Measurements from ENCODE around the gene WDR83.
A peak's percentile ranks its signal among the peaks of the same experiment; 100 is the strongest.
"Not testable (repeated sequence)": the region's sequence is repeated elsewhere in the genome, so short reads cannot be mapped to it uniquely, and the experiment has no call there.

The WDR83 gene

GRCh38 chr19:12666265-12667048, at the start of gene WDR83, which contains the start of gene MAN2B1 (continued):
- TF ChIP-seq MYNN (tag by site-specific recombination; IDR thresholded peaks at IDR 0.05; ENCODE audit: borderline replicate concordance) = no peak
- TF ChIP-seq ZBTB49 (tag by site-specific recombination; IDR thresholded peaks at IDR 0.05; ENCODE audit: low read depth) = no peak
- TF ChIP-seq MZF1 (tag by site-specific recombination; IDR thresholded peaks at IDR 0.05; ENCODE audit: borderline replicate concordance) = no peak
- TF ChIP-seq SALL2 (tag by site-specific recombination; IDR thresholded peaks at IDR 0.05; ENCODE audit: borderline replicate concordance) = no peak
- peak; percentile 31; the same call in 1 of the 2 replicates for TF ChIP-seq ZNF398 (tag by site-specific recombination; IDR thresholded peaks at IDR 0.05)
- TF ChIP-seq ZSCAN30 (tag by site-specific recombination; IDR thresholded peaks at IDR 0.05) = no peak

GRCh38 chr19:12617646-12618045, 49.0 kb upstream of the WDR83 start:
- POLR2A ChIA-PET = no interaction called here
- no peak overlapping the region for H3K27ac ChIP-seq (ENCODE audit: extremely low read depth, low read depth, low read length)
- no peaks in the 10 kb centered on the region for H3K4me1 ChIP-seq (ENCODE audit: control insufficient read depth, insufficient read depth, low read length)
- CTCF ChIA-PET = no interaction called here
- H3K9me3 ChIP-seq (ENCODE audit: control insufficient read depth, insufficient read depth, low read depth, low read length) = no peaks in the 10 kb centered on the region
- TF ChIP-seq ZNF174 (tag by site-specific recombination; IDR thresholded peaks at IDR 0.05) (no peak), ZNF292 (tag by site-specific recombination; IDR thresholded peaks at IDR 0.05; ENCODE audit: borderline replicate concordance, low read depth) (no peak), ZNF677 (tag by site-specific recombination; IDR thresholded peaks at IDR 0.05) (no peak), ZNF624 (tag by site-specific recombination; IDR thresholded peaks at IDR 0.05) (no peak), ZBTB17 (tag by site-specific recombination; IDR thresholded peaks at IDR 0.05) (no peak), SCRT1 (tag by site-specific recombination; IDR thresholded peaks at IDR 0.05; ENCODE audit: borderline replicate concordance) (no peak), HOXA7 (CRISPR knock-in tag; IDR thresholded peaks at IDR 0.05; ENCODE audit: borderline replicate concordance) (no peak)
- no peak overlapping the region for H3K4me3 ChIP-seq (ENCODE audit: low read depth, low read length)
- peaks cover 19 to 34% of the 10 kb centered on the region in 2 experiments; a peak in 2 of 3 replicates for H3K36me3 ChIP-seq (ENCODE audit: control insufficient read depth in 2 of 2, insufficient read depth in 1 of 2, low read length in 2 of 2)

- POLR2A ChIA-PET = interaction anchor here (0.7 to 1.6 kb wide), 2 partner anchors 11 to 288 kb away, joined by 4 to 7 read pairs; partner anchors contain the start of genes ZNF490 and ZNF791
- H3K9me3 ChIP-seq (ENCODE audit: control insufficient read depth, insufficient read depth, low read depth, low read length); H3K27ac ChIP-seq (ENCODE audit: extremely low read depth, low read depth, low read length); CTCF ChIA-PET; H3K4me1 ChIP-seq (ENCODE audit: control insufficient read depth, insufficient read depth, low read length); H3K4me3 ChIP-seq (ENCODE audit: low read depth, low read length): not testable (repeated sequence)
- peaks cover 39 to 47% of the 10 kb centered on the region in 2 experiments; a peak in 2 of 3 replicates for H3K36me3 ChIP-seq (ENCODE audit: control insufficient read depth in 2 of 2, insufficient read depth in 1 of 2, low read length in 2 of 2)
These were observed 45.2 kb upstream of the WDR83 start for GRCh38 chr19:12621253-12622024.

Measured in HEK293 (cell line).